ENCODE data around the gene TMEM178B.
"Not testable (repeated sequence)": the region's sequence is repeated elsewhere in the genome, so short reads cannot be mapped to it uniquely, and the experiment has no call there.

The TMEM178B gene

DNA sequence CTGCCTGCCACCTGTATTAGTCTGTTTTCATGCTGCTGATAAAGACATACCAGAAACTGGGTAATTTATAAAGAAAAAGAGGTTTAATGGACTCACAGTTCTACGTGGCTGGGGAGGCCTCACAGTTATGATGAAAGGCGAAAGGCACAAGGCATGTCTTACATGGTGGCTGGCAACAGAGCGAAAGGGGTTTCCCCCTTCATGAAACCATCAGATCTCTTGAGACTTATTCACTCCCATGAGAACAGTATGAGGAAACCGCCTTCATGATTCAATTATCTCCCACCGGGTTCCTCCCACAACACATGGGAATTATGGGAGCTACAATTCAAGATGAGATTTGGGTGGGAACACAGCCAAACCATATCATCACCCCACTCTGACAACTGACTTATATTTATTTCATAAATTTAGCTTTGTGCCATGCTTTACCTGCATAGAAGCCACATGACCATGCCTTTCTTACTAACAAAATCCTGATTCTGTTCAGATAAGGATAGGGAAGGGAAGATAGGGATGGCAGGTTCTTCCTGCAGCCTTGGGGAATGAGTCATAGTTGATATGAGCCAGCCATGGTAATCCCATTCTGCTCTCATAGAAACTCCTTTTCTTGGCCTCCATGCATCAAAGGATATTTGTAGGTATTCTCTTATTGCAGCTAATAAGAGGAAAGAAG is 286.0 kb downstream of the TMEM178B start:
- DNase-seq = peak; percentile 95

DNA sequence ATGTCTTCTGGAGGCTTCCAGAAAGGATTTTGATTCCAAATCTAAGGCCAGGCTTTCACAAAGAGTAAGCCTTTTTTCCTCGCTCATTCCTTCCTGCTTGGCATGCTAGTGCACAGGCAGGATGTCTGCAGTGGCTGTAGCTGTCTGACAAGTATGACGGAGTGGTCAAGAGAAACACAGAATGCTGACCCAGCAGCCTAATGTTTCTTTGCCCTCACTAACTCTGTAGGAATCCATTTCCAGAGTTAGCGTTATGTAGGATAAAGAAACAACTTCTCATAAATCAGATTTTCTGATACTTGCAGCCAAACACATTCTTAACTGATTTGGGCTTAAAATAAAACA is 286.5 kb downstream of the TMEM178B start:
- DNase-seq = no peak

DNA sequence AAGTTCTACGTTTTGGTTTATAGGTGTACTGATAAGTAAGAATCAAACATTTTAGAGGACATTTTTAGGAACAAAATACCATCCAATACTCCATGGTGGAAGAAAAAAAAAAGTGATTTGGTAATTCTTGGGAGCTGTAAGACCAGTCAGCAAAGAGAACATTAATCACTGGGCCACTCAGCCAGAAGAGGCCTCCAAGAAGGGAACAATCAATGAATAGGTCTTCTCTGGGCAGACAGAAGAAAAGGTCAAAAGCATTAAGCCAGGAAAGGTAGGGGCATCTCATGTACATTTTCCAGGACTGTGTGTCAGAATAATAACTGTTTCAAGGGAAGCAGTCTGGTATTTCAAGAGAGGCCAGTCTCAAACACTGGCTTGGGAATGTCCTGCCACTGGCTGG is 286.9 kb downstream of the TMEM178B start:
- no peak for DNase-seq

DNA sequence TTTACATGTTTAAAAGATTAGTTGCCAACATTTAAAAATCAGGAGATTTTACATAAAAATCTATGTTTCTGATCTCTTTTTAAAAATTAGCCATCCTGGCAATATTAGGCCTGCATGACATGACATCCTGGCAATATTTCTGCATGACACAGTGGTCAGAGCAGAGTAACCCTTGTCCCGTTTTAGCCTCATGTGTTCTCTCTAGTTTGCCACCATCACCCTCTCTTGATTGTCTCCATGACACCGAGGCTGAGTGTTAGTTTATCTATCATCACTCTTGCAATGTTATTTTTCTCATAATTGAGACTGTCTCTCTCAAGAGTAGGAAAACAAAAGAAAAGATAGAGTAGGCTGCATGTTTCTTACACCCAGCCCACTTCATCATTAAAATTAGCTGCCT is 287.6 kb downstream of the TMEM178B start:
- DNase-seq = no peak

DNA sequence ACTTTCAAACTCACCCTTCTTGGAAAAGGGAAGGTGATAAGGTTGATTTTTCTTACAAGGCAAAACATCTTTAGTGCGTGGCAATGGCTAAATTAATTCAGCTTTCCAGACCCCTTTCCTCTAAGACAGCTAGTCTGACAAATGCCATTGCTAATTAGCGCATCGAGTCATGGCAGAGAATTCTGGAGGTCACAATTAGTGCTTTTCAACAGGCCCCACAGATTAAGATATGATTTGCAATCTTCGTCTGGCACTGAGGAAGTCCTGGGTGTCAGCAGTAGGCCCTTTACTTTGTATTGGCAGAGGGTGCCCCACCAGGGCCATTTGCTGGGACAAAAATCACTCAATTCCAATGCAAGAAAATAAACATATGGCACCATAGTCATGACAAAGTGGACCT is 288.1 kb downstream of the TMEM178B start:
- no peak for DNase-seq

DNA sequence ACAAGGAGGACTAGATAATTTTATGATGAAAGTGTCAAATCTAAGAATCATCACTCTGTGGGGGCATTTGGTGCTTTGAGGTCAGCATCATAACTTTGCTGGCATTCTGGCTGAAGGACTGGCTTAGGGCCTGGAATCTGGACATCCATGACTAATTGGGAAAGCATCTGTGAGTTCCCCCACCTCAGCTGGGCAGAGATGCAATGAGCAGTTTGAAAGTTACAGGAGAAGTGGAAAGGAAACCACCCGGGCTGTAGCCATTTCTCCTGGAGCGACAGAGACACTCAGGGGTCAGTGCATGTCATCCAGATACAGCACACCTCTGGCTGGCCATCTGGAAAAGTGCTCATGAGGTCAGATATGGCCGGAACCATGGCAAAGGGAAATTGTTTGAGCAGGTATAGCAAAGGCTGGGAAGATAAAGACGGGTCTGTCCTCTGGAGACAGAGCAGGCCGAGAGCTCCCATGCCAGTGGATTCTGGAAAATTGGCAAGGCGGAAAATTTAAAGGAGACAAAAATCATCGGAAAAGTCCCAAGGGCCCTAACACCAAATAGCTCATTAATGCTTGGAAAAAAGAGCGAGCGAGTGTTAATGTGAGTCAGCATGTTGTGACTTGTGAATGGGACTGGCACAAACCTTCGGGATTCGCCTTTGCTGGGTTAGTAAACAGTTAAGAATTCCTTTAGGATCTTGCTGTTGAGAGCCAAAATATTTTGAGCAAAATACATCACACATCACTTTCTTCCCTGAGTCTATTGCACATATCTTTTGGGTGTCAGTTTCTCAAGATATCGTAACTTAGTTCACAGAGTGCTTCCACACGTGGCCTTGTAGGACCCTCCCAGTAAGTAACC is 288.9 kb downstream of the TMEM178B start:
- peak; percentile 93 for DNase-seq

DNA sequence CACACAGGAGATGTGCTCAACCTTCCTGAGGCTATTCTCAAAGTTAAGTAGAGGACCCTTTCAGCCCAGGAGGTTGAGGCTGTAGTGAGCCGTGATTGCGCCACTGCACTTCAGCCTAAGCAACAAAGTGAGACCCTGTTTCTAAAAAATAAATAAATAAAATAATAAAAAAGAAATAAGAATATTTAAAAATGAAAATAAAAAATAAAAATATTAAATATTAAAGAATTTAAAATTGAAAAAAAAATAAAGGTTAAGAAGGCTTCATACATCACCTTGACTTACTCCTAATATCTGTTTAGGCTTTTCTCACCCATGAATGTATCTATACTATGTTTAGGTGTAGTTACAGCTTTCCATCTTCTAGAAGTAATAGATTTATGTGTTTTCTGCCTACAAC is 289.9 kb downstream of the TMEM178B start:
- no peak for DNase-seq

DNA sequence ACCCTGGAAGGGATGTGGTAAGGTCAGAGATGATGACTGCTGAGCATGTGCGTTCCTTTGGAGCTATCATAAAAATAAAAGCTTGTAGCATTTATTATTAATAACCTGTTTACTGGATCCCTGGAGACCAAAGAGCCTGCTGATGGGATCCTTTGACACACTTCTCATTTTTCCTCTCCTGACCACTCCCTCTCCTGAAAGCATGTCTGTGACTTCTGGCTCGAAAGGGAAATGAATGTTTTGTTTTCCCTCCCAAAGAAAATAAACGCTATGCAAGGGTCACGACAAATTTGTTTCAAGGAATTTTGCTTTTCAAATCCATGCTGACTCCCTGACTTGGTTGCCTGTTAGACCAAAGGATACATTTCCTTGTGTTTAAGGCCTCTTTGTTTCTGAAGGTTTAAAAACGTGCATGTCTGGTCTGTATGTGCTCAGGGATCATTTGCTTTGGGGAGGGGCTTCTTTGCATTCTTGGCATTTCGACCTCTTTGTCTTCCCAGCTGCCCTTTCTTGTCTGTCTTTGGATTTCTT is 292.3 kb downstream of the TMEM178B start:
- DNase-seq = no peak

DNA sequence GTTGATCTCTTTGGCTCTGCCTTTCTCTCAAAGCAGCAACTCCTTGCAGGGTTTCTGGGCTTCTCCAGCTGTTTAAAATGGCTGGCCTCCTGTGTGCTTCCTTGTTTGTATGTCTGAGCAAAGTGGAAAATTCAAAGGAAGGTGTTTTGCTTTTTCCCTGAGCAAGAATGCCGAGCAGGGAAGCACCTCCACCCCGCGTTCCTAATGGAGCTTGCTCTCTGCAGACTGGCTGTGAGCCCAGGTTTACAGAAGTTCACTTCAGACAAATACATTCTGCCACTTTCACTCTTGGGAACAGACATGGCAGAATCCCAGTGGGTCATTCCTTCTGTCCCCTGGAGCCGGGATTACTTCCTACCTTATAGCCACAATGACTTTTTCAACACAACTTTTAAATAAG is 295.6 kb downstream of the TMEM178B start:
- DNase-seq = no peak

DNA sequence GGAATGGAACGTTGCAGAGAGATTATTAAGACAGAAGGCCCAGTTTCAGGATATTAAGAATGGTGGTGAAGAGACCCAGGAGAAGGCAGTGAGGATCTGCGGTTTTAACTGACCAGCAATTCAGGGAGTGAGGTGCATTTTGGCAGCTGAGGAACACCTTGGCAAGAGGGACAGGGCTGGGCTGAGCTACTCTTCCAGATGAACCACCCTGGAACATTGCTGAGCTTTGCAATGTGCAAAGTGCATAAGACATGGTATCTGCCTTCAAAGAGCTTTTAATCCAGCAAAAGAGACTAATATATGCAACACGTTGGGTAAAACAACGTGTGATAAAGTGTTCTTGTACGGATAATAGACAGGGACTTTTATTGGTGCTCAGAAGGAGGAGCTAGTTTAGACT is 296.3 kb downstream of the TMEM178B start:
- DNase-seq = no peak

DNA sequence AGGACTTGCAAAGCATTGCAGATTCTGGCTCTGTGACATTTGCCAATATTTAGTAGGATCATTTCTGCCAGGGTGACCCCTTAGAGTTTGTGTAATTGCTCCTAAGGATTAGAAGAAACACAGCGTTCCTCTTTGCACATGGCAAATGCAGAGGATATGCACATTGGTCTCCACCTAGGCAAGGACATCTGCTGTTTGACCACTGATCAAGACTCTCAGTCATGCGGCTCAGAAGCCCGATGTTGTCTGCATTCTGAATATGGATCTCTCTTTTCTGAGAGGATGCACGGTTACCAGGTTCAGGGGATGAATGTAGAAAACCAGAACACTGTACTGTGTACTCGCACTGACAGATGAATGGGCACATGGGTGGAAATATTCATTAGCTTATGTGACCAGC is 296.8 kb downstream of the TMEM178B start:
- no peak for DNase-seq

DNA sequence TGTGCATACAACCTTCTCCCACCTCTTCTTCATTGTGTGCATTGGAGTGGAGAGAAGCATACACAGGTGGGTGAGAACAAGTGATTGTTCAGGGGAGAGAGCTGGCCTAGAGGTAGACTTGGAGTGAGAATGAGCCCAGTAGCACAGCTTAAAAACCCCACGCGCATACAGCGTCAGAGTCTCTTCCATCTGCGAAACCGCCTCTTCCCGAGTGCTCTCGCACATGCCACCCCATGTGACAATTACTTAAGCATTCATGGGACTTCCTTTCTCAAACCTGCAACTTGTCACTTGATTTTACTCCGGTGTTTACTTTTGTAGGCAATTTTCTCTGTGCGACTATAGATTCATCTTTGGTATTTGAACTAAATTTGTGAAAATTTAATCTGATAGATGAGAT is 300.6 kb downstream of the TMEM178B start:
- DNase-seq = no peak

DNA sequence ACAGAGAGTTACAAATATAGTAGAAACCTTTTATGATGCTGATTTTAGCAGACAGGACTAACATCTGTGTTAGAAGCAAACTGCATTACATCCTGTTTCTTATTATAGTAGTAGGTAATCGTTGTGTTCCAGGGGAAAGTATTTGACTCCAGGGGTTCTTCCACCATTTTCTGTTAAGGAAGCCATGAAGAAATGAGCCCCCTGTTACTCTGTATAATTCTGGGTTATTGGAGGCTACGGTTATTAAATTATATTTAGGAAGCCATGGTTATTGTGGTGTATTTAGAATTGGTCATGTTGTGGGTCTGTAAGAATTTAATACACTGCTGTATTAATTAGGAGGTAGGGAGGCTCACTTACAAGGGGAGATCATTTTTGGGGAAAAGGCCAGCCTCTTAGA is 301.6 kb downstream of the TMEM178B start:
- DNase-seq = no peak

DNA sequence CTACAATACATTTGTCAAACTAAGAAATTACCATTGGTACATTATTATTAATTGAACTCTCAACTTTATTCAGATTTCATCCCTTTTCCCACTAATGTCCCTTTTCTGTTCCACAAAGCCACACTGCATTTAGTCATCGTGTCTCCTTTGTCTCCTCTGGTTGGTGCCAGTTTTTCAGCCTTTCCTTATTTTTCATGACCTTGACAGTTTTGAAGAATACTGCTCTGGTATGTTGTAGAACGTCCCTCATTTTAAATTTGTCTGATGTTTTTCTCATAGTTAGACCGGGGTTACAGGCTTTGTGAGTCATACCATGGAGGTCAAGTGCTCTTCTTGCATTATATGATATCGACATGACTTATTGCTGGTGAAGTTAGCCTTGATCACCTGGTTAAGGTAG is 304.0 kb downstream of the TMEM178B start:
- DNase-seq = no peak

DNA sequence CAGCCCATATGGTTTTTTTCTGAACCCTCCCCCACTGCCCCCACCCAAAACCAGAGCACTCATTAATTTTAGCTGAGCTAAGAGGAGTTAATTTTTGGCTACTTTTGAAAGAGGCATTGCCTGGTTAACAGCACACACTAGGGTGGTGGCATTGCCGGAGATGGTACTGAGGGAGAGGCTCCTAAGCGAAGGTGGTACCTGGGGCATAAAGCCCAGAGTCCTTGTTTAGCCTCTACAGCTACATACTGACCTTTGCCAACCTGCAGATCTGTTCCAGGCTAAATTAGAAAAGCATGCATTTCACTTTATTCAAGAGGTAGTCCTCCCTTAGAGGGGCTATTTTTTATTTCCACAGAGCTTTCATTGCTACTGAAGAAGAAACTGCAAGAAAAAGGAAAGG is 304.5 kb downstream of the TMEM178B start:
- no peak for DNase-seq

DNA sequence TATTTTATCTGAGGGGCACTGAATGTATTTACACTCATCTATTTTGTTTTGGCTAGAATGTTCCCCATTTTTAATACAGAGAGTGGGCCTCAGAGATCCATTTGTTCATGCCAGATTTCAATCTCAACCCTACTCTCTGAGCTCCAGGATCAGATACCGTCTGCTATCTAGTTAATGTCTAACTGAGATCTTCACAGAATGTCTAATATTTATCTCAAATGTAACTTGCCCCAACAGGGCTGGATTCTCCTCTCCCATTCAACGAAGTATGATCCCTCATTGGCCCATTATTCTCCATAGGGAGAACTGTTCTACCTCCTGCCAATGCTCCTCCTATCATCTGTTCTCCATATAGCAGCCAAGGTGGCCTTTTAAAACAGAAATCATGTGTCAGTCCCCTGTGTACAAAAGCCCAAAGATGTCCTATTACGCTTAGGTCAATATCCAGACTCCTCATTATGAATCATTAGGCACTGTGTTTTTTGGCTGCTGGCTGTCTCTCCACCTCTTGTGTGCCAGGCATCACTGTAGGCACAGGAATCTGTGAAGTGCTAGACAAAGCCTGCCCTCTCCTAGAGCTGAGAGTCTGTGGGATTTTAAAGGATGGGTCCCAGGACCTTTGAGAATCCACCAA is 308.0 kb downstream of the TMEM178B start:
- DNase-seq = no peak

DNA sequence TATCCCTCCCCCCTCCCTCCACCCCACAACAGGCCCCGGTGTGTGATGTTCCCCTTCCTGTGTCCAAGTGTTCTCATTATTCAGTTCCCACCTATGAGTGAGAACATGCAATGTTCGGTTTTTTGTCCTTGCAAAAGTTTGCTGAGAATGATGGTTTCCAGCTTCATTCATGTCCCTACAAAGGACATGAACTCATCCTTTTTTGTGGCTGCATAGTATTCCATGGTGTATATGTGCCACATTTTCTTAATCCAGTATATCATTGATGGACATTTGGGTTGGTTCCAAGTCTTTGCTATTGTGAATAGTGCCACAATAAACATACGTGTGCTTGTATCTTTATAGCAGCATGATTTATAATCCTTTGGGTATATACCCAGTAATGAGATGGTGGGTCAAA is 309.5 kb downstream of the TMEM178B start:
- not testable (repeated sequence) for DNase-seq

DNA sequence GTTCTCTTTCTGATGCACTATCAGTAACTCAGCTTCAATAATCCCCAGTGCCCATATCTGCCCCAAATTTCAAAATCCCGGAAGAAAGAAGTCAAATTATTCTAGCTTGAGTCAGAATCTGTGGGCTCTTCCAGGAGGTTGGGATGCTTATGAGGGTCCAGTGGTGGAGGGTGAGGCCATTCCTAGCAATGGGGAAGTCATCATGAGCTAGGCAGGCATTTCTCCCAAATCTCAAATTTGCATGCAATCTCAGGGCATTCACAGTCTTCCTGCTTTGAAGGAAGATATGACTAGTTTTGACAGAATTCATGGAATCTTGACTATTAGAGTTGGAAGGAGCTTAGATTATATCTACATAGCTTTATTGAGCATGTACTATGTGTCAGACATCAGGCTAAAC is 313.0 kb downstream of the TMEM178B start:
- peak; percentile 85 for DNase-seq

DNA sequence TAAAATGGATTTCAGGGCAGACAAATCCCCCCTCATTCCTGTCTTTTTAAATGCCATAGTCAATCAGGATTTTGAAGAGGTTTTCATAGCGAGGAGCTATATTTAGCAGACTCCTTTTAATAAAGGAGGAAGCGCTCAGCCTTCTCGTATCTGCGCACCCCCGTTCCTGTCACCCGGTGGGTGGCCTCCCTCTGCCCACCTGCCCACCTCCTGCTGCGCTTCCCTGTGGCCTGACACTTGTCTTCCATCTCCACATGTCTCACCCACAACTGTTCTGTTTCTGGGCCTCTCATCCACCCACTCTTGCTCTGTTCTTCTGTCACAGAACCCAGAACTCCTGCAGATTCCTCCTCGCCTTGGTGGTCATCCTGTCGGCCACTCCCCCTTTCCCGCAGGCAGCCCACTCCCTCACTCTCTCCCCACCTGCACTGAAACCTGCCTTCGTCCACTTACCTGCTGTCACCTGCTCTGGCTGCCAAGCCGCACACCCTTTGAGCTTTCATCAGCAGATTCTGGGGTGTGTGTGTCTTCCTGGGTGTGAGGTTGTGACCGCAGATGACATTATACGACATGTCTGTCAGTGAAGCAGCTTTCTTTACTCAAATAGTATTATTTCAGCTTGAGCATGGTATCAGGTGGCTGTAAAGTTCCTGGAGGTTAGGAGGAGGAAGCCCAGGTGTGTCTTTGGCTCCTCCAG is 313.8 kb downstream of the TMEM178B start:
- no peak for DNase-seq

DNA sequence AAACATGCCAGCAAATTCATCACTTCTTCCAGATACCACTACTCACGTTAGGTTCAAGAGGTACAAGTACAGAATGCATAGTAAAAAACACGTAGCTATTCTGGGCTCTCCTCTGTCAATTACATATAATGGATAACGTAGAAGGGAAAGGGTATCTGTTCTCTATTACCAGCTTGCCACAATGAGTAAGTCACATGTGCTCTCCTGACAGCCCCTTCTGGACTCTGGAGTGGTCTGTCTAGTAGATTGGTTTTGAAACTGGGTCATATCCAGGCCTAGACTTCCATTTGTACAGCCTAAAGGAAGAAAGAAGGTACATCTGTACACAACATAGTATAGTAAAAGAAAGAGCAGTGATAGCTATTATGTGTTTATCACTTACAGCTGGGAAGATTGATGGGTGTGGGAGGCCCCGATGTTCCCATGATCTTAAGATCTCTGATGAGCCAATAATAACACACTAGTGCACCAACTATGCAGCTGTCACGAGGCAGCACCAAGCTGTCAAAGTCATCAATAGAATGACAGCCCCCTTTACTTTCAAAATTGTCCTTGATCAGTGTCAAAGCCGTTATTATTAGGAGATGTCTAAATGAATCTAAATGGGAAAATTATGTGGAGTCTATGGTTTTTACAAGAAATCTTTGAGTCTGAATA is 315.4 kb downstream of the TMEM178B start:
- no peak for DNase-seq

DNA sequence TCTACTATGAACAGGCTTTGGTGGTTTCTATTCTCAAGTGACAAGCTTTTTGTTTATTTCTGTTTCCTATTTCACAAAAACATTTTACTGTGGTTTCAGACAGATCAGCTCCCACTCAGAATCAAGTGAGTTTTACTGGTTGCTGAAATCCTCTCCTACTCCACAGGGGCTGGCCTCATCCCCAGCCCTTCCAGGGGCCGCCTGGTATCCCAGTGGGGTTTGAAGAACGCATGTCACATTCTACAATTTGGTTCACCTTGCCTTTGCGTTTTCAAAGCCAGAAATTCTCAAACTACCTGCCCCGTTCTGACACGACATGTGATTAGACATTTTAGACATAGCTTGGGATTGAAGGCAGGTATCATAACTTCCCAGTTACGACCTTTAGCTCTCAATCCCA is 316.5 kb downstream of the TMEM178B start:
- DNase-seq = no peak

DNA sequence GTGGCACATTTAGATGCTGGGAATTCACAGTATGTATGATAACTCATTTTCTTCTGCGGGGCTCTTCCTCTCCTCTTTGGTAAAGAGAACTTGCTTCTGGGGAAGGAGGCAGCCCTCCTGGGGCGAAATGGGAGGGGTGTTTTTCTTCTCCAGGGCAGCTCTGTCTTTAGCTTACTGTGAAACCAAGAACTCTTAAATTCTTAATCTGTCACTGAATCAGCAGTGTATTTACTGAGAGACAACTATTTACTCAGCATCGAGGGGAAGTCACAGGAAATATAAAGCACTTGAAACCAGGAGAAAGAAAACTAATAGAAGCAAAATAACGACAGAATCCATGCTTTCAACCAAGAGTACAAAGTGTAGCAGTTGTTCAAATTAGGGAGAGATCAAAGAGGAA is 319.2 kb downstream of the TMEM178B start:
- no peak for DNase-seq

All from NCI-H226 (cell line).